HEK293T (cell line): ENCODE data around the gene SIRPA.

Experiments
- ARNT ChIP-seq: fragments of 450-650 bp; IDR thresholded peaks from 2 replicates; pipeline ENCODE4 v1.6.1; 2017; ENCODE audit warnings: mild to moderate bottlenecking
- BHLHE40 ChIP-seq: fragments of 450-650 bp; IDR thresholded peaks from 2 replicates; pipeline ENCODE4 v1.6.1; 2016; ENCODE audit warnings: mild to moderate bottlenecking, moderate library complexity, borderline replicate concordance
- FOXM1 ChIP-seq: fragments of 450-650 bp; IDR thresholded peaks from 2 replicates; pipeline ENCODE4 v1.6.1; 2017; ENCODE audit warnings: mild to moderate bottlenecking, borderline replicate concordance
- SP1 ChIP-seq: fragments of 450-650 bp; IDR thresholded peaks from 2 replicates; pipeline ENCODE4 v1.6.1; 2017
- SUZ12 ChIP-seq: fragments of 450-650 bp; IDR thresholded peaks from 2 replicates; pipeline ENCODE4 v1.6.1; 2016; ENCODE audit warnings: mild to moderate bottlenecking
- TARDBP ChIP-seq: fragments of 450-650 bp; IDR thresholded peaks from 2 replicates; pipeline ENCODE4 v1.6.1; 2016

- TF ChIP-seq TARDBP (no peak), SUZ12 (no peak), SP1 (no peak), BHLHE40 (no peak), FOXM1 (no peak), ARNT (no peak)
These were observed 47.5 kb downstream of the SIRPA start for GRCh38 chr20:1942486-1943274.
